ENCODE results near the gene FHL1.
"Not testable (repeated sequence)": the region's sequence is repeated elsewhere in the genome, so short reads cannot be mapped to it uniquely, and the experiment has no call there.

FHL1 gene

GRCh38 chrX:136148391-136148790, 1.1 kb downstream of the FHL1 start:
- no peak for DNase-seq

- no peak for DNase-seq
Observed at GRCh38 chrX:136154998-136155397, 7.7 kb downstream of the FHL1 start.

- DNase-seq: no peak
Observed at GRCh38 chrX:136156560-136157117, 9.3 kb downstream of the FHL1 start.

- no peak for DNase-seq
Observed at GRCh38 chrX:136157187-136157586, 9.9 kb downstream of the FHL1 start.

- DNase-seq: no peak
Observed at GRCh38 chrX:136158685-136159084, 11.4 kb downstream of the FHL1 start.

GRCh38 chrX:136159611-136160025, 12.3 kb downstream of the FHL1 start:
- no peak for DNase-seq

GRCh38 chrX:136162827-136163570, 15.7 kb downstream of the FHL1 start:
- DNase-seq: no peak

GRCh38 chrX:136163689-136164088, 16.4 kb downstream of the FHL1 start:
- DNase-seq: no peak

- no peak for DNase-seq
Observed at GRCh38 chrX:136165406-136165805, 18.1 kb downstream of the FHL1 start.

- no peak for DNase-seq
Observed at GRCh38 chrX:136166221-136166855, 19.0 kb downstream of the FHL1 start.

GRCh38 chrX:136167989-136168388, 20.7 kb downstream of the FHL1 start:
- DNase-seq: not testable (repeated sequence)

GRCh38 chrX:136168929-136169735, 21.8 kb downstream of the FHL1 start:
- no peak for DNase-seq

- no peak for DNase-seq
Observed at GRCh38 chrX:136170139-136170800, 22.9 kb downstream of the FHL1 start.

GRCh38 chrX:136171420-136171819, 24.1 kb downstream of the FHL1 start:
- DNase-seq: no peak

- DNase-seq: no peak
Observed at GRCh38 chrX:136176399-136176825, 29.1 kb downstream of the FHL1 start.

GRCh38 chrX:136179133-136179532, 31.8 kb downstream of the FHL1 start:
- DNase-seq: no peak

GRCh38 chrX:136182414-136182813, 35.1 kb downstream of the FHL1 start:
- DNase-seq: no peak

GRCh38 chrX:136183172-136183571, 35.8 kb downstream of the FHL1 start:
- DNase-seq: no peak

GRCh38 chrX:136183917-136184316, 36.6 kb downstream of the FHL1 start:
- DNase-seq: no peak

GRCh38 chrX:136185401-136186022, 38.2 kb downstream of the FHL1 start:
- no peak for DNase-seq

GRCh38 chrX:136186023-136186413, 38.7 kb downstream of the FHL1 start:
- no peak for DNase-seq

- DNase-seq: no peak
Observed at GRCh38 chrX:136189222-136189621, 41.9 kb downstream of the FHL1 start.

All from DMS153 (cell line).